HG03521 (cell line): Measurements from ENCODE around the gene PAX8.

Experiments
- ATAC-seq: cut with Tn5 transposase; IDR thresholded peaks from one replicate; pipeline ENCODE4 v1.9.1; 2021; ENCODE audit warnings: mild to moderate bottlenecking, moderate library complexity; ENCODE audit not compliant: unreplicated experiment

PAX8 gene

GRCh38 chr2:113173542-113174375 is 105.0 kb downstream of the PAX8 start, which contains the start of gene PSD4:
Gene PSD4 (plus strand): TSS chr2:113173971. CDS start chr2:113182457, 8,486 bp downstream.
- ATAC-seq = peak; percentile 75

GRCh38 chr2:113172721-113173541 is 105.8 kb downstream of the PAX8 start:
- ATAC-seq = no peak

GRCh38 chr2:113171334-113172075 is 107.2 kb downstream of the PAX8 start:
- ATAC-seq = no peak

- no peak for ATAC-seq
These were observed 109.1 kb downstream of the PAX8 start for GRCh38 chr2:113169586-113169985.

- no peak for ATAC-seq
These were observed 109.7 kb downstream of the PAX8 start for GRCh38 chr2:113169002-113169530.

- no peak for ATAC-seq
These were observed 110.8 kb downstream of the PAX8 start for GRCh38 chr2:113167962-113168340.

- ATAC-seq = no peak
These were observed 111.4 kb downstream of the PAX8 start for GRCh38 chr2:113167115-113167932.

- no peak for ATAC-seq
These were observed 112.5 kb downstream of the PAX8 start for GRCh38 chr2:113166187-113166645.
